AG08395 (cell line): ENCODE results near the gene ZFPM1.

ENCODE experiments used
- DNase-seq: peaks from one replicate; pipeline ENCODE4 v3.0.0; 2012; ENCODE audit warnings: mixed read lengths, low spot score

Gene ZFPM1

GRCh38 chr16:88540346-88540977 lies 87.4 kb downstream of the ZFPM1 start:
- no peak for DNase-seq

DNA sequence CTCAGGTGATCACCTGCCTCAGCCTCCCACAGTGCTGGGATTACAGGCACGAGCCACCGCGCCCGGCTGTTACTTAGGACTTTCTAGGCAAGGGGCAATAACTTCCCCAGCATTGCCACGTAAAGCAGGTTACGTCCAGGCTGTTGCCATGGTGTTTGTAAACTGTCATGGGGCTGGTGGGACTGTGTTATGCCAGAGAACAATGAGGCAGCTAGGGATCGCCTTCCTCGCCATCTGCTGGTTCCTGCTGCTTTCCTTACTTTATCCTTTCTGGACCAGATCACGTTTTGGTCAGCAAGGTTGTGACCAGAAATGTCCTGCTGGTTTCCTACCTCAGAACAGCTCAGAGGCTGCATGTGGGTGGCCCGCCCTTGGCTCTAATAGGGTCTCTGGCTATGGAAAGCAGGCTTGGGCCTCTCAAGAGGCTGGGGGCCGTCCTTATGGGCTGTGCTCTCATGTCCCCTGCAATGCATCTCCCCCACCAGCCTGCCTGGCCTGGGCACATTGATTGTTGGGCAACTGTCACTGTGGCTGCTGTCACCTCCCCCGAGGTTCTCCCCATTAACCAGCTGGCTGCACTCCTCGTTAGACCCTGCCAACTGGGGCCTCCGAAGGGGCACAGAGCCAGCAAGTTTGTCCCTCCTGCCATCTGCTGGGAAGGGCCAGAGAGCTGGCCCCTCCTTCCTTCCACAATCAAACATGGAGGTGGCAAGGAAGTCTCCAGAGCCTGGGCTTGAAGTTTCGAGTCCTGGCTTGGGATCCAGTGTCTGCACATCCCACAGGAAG lies 88.9 kb downstream of the ZFPM1 start:
- no peak for DNase-seq

- DNase-seq = no peak
These were observed 90.2 kb downstream of the ZFPM1 start for GRCh38 chr16:88543230-88543813.

DNA sequence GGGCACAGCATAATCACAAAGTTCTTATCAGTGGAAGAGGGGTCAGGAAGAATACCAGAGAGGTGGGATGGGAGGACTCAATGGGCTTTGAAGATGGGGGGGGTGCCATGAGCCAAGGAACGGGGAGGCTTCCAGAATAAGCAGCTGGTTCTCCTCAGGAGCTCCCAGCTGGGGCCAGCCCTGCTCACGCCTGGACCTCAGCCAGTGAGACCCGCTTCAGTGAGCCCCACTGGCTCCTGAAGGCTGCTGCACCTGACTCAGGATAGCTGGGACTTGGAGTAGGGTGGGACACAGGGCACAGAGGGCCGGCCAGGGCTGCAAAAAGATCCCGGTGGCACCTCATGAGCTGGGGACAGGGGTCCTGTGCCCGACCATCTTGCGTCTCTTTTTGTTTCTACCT lies 92.7 kb downstream of the ZFPM1 start:
- DNase-seq = no peak

- no peak for DNase-seq
These were observed 95.2 kb downstream of the ZFPM1 start for GRCh38 chr16:88548131-88548874.

- no peak for DNase-seq
These were observed 95.9 kb downstream of the ZFPM1 start for GRCh38 chr16:88548985-88549384.

DNA sequence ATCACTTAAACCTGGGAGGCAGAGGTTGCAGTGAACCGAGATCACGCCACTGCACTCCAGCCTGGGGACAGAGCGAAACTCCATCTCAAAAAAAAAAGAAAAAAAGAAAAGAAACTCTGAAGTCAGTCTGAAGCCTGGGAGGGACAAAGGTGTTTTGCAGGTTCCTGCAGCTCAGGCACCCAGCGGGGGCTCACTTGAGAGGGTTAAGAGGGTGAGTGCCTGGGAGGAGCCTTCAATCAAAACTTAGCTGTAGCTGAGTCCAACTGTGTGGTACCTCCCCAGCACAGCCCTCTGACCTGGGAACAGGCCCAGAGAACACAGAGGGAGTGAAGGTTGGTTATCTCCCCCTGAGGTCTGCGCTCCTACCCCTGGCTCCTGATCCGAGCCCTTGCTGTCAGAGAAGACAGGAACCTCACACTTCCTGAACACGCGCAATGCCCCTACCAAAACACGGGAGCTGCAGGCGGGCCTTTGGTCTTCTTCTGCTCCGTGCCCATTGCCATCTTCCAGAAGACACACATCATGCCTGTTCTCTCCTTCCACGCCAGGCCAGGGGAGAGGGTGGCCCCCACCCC lies 96.7 kb downstream of the ZFPM1 start:
- DNase-seq = no peak

- DNase-seq = no peak
These were observed 97.2 kb downstream of the ZFPM1 start for GRCh38 chr16:88550246-88550661.

DNA sequence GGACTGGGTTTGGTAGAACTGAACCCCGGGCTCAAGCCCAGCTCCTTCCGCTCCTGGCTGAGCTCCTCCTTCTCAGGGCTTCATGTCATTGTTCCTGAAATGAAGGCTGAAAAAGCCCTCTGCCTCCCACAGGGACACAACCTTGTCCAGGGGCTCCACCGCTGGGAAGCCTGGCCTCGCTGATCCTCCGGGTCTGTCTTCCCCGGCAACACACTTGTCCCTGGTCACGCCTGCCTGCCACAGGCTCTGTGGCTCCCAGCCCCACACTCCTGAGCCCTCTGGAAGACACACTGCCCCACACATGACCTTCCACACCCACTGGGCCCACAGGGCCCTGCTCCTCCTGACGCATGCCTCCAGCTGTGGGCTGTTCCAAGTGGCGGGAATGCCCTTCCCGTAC lies 99.1 kb downstream of the ZFPM1 start:
- no peak for DNase-seq

- no peak for DNase-seq
These were observed 99.7 kb downstream of the ZFPM1 start for GRCh38 chr16:88552815-88553214.

GRCh38 chr16:88553739-88554138 lies 100.7 kb downstream of the ZFPM1 start:
- DNase-seq = no peak

- DNase-seq = no peak
These were observed 101.7 kb downstream of the ZFPM1 start for GRCh38 chr16:88554711-88555264.

DNA sequence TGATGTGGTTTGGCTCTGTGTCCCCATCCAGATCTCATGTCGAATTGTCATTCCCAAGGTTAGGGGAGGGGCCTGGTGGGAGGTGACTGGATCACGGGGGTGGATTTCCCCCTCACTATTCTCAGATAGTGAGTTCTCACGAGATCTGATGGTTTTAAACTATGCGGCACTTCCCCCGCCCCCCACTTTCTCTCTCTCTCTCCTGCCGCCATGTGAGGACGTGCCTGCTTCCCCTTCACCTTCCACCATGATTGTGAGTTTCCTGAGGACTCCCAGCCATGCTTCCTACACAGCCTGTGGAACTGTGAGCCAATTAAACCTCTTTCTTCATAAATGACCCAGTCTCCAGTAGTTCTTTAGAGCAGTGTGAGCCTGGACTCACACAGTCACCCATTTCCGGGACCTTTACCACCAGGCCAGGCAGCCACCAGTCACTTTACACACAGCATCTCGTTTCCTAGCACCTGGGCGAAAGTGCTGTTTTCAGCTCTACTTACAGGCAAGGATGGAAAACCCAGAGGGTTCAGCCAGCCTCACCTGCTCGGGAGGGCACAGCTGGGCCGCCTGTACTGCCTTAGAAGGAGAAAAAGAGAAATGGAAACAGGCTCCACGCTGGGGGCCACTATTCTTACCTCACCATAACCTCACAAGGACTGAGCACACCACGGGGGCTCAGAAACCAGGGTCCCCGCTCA lies 103.4 kb downstream of the ZFPM1 start:
- DNase-seq = no peak

GRCh38 chr16:88558457-88559442 lies 105.7 kb downstream of the ZFPM1 start:
- DNase-seq = peak; percentile 56

DNA sequence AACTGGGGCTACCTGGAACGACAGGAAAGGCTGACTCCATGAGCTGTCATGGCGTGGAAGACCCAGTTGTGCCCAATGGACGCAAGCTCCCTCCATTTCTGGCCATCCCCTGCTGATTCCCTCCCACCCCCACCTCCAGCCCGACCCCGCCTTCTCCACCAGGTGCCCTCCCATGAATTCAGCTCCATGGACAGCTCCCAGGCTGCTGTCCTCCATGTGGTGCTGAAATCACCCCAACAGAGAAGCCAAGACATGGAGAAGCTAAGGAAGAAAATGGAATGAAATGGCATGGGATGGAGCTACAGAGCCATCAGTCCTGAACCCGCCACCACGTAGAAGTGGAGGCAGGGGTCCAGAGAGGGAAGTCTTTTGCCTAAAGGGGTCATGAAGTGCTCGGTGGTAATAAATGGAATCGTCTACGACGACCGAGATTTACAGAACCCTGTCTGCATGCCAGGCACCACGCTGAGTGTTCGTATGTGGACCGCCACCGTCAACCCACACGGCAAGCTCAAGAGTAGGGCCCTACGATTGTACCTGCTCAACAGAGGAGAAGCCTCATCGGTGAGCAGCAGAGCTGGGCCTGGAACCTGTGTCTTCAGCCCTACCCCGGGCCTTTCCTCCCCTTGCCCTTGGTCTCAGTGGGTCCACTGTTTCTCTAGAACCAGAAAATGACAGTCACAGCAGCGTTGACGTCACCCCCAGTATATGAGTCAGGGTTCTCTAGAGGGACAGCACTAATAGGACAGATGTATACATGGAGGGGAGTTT lies 107.8 kb downstream of the ZFPM1 start:
- DNase-seq = no peak

GRCh38 chr16:88561485-88562359 lies 108.6 kb downstream of the ZFPM1 start:
- DNase-seq = peak; percentile 82

GRCh38 chr16:88566158-88566557 lies 113.1 kb downstream of the ZFPM1 start:
- DNase-seq = no peak
